RCC 7860 (cell line): Measurements from ENCODE around the gene HUWE1.
"Not testable (repeated sequence)": the region's sequence is repeated elsewhere in the genome, so short reads cannot be mapped to it uniquely, and the experiment has no call there.

Experiments
- DNase-seq: peaks from one replicate; pipeline ENCODE4 v3.0.0-alpha.2; 2015; ENCODE audit warnings: low spot score
- FAIRE-seq: peaks from 2 replicates; lab custom pipeline; 2012; peaks lifted over from hg19 to GRCh38; lab: Jason Lieb, UNC

HUWE1 gene

DNA sequence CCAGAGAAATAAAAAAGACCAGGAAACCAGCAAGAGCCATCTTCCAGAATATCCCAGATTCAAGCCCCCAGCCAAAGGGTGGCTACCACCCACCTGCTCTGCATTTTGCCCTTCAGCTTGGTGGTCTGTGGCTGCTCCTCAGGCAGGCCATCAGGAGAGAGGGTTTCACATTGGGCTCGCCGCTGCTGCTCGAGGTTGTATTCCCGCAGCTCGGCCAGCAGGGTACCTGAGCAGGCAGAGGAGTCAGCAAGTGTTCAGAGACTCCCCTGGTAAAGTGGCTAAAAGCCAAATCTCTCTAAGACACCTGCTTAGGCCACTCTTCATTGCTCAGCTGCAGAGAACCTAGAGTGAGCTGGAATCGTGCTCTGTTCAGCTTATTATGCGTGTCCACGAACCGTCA lies 141.6 kb downstream of the HUWE1 start:
- no peak for FAIRE-seq
- no peak for DNase-seq

DNA sequence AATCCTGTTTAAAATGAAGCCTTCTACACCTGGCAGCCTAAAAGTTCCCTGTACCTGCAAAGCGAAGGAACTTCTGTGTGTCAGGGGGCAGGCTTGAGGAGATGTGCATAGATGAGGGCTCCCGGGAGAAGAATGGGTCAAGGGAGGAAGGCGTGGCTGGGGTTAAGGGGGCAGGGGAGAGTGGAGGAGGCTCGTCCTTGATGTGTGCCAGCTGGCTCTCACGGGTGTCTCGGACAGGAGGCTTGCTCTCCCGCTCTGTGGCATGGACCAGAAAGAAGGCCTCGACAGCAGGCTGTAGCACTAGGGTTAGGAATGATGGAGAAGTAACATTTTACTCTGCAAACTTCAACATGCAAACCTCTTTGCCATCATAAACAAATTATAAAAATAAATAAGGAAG lies 147.7 kb downstream of the HUWE1 start:
- DNase-seq, result no peak
- FAIRE-seq, result no peak

DNA sequence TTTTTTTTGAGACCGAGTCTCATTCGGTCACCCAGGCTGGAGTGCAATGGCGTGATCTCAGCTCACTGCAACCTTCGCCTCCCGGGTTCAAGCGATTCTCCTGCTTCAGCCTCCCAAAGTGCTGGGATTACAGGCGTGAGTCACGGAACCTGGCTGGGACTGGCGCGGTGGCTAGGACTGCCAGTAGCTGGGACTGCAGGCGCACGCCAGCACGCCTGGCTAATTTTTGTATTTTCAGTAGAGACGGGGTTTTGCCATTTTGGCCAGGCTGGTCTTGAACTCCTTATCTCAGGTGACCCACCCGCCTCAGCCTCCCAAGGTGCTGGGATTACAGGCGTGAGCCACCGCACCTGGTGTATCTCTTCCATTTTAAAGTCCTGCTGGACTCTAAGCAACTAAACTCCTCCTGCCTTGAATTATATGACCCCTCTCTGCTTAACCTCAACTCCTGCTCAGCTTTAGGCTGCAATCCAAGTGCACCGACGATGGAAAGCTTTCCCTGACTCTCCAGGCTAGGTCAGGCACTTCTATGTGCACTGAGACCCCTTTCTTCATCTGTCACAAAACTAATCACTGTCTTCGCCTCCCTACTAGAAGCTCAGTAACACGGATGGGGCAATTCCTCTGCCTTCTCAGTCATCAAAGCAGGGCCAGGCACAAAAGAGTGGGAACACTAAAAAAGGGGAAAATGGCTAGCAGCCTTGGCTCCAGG lies 155.1 kb downstream of the HUWE1 start:
- not testable (repeated sequence) for DNase-seq, FAIRE-seq

DNA sequence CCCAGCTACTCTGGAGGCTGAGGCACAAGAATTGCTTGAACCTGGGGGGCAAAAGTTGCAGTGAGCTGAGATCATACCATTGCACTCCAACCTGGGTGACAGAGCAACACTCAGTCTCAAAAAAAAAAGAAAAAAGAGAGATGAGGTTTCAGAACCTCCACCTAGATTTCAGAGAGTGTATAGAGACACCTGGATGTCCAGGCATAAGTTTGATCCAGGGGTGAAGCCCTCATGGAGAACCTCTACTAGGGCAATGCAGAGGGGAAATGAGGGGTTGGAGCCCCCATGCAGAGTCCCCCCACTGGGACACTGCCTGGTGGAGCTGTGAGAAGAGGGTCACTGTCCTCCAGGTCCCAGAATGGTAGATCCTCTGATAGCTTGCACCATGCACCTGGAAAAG lies 159.5 kb downstream of the HUWE1 start:
- FAIRE-seq, result no peak
- no peak for DNase-seq

DNA sequence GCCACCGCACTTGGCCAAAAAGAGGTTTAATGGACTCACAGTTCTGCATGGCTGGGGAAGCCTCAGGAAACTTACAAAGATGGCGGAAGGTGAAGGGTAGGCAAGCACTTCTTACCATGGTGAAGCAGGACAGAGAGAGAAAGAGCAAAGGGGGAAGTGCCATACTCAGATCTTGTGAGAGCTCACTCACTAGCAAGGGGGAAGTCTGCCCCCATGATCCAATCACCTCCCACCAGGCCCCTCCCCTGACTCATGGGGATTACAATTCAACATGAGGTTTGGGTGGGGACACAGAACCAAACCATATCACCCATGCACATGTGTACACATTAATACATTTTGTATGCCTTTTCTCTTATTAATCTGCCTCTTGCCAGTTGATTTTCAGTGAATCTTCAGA lies 175.2 kb downstream of the HUWE1 start:
- FAIRE-seq (no peak), DNase-seq (no peak)

DNA sequence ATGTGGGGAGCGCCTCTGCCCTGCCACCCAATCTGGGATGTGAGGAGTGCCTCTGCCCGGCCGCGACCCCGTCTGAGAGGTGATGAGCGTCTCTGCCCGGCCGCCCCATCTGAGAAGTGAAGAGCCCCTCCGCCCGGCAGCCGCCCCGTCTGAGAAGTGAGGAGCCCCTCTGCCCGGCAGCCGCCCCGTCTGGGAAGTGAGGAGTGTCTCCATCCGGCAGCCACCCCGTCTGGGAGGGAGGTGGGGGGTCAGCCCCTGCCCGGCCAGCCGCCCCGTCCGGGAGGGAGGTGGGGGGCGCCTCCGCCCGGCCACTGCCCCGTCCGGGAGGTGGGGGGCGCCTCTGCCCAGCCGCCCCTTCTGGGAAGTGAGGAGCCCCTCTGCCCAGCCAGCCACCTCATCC lies 182.5 kb downstream of the HUWE1 start:
- not testable (repeated sequence) for FAIRE-seq, DNase-seq

DNA sequence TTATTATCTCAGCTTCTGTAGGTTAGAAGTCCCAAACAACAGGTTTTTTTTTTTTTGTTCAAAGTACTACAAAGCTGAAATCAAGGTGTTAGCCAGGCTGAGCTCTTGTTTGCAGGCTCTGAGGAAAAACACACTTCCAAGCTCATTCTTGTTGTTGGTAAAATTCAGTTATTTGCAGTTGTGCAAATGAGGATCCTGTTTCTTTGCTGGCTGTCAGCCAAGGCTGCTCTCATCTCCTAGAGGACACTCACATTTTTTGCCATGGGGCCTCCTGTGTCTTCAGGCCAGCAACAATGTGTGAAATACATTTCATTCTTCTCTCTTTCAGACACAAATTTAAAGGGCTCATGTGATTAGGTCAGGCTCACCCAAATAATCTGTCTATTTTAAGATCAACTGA lies 192.1 kb downstream of the HUWE1 start:
- DNase-seq (no peak), FAIRE-seq (no peak)

DNA sequence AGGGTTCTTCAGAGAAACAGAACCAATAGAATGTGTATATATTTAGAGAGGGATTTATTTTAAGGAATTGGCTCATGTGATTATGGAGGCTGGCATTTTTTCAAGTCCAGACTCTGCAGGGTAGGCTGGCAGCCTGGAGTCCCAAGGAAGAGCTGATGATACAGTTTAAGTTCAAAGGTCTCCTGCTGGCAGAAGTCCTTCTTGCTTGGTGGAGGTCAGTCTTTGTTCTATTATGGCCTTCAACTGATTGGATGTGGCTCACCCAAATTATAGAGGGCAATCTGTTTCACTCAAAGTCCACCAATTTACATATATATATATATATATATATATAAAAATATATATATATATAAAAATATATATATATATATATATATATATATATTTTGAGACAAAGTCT lies 200.2 kb downstream of the HUWE1 start:
- DNase-seq, result no peak
- FAIRE-seq, result no peak

DNA sequence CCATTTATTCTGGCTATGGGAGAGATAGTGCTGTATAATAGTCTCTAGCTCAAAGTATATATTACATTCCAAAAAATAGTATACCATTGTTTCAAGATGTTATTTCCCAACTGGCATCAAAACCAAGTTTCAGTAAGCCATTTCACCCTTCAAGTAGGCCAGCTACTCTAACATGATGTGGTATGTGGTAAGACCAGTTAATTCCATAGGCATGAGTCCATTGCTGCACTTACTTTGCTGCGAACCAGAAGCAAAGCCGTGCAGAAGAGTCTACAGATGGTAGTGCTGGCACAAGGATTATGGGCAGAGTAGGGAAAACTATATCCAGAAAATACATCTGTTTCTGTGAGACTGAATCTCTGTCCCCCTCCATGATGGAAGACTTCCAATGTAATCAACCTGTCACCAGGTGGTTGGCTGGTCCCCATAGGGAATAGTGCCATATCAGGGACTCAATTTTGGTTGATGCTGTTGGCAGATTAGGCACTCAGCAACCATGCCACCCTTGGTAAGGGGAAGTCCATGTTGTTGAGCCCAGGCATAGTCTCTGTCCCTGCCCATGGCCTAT lies 202.6 kb downstream of the HUWE1 start:
- no peak for FAIRE-seq

DNA sequence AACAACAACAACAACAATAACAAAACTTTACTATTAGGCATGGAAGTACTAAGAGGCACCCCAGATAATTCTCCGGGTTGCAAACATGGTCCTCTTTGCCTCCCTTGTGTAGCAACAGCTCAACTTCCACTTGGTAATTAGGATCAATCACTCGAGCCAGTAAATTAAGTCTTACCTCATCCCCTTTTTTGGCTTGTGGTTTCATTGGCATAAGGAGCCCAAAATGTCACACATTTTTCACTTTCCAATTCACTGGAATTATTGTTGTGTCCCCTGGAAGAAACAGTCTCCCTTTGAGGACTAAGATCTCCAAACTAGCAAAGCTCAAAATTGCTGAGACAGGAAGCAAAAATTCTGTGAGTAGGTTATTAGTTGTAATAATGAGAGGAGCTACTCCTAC lies 203.1 kb downstream of the HUWE1 start:
- no peak for FAIRE-seq
- no peak for DNase-seq

More for the DNA sequence above, 202.6 kb downstream of the HUWE1 start:
- no peak for DNase-seq
